ENCODE data around the gene PHLPP2.
A peak's percentile ranks its signal among the peaks of the same experiment; 100 is the strongest.
"Not testable (repeated sequence)": the region's sequence is repeated elsewhere in the genome, so short reads cannot be mapped to it uniquely, and the experiment has no call there.

PHLPP2 gene

DNA sequence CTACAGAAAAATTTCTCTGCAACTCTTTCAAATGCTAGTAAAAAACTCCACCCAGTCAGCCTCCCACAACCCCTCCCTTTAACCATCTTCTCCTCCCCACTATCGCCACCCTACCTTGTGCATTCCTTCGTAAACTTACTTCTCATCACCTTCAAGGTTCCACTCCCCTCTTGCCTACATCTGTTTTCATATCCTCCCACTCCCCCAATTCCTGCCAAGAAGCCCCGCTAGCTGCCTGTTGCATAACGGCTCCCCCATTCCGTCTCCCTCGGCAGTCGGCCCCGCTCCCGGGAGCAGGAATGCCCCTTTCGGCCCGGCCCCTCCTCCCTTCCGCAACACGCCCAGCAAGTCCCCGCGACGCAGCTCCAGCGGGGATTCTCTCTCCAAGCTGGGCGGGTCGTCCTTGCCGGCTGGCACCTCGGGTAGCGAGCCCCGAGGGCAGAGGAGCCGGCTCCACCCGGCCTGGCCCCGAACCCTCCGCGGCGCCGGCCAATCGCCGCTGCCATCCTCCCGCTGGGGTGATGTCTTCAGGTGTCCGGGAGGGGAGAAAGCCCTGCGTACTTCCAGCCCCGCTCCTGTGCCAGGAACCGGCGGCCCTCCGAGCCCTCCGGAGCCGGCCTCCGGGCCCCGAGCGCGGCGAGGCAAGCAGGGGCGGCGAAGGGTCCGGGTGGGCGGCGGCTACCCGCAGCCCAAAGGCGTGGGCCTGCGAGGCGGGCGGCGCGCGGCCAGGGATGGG lies 1.5 kb downstream of the PHLPP2 start:
- DNase-seq, result peak; percentile 63

DNA sequence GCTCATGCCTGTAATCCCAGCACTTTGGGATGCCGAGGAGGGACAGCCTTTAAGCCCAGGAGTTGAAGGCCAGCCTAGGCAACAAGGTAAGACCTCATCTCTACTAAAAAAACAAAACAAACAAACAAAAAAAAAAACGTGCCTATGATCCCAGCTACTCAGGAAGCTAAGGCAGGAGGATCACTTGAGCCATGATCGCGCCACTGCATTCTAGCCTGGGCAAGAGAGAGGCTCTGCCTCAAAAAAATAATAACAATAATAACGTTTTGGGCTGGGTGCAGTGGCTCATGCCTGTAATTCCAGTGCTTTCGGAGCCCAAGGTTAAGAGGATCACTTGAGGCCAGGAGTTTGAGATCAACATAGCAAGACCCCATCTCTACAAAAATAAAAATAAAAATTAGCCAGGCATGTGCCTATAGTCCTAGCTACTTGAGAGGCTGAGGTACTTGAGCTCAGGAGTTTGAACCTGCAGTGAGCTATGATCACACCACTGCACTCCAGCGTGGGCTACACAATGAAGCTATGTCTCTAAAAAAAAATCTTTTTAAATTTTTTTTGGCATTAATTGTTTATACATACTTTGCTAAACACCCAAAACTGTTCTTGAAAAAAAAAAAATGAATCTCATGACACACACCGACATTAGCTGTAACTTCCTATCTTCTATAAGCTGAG lies 3.3 kb downstream of the PHLPP2 start:
- no peak for DNase-seq

DNA sequence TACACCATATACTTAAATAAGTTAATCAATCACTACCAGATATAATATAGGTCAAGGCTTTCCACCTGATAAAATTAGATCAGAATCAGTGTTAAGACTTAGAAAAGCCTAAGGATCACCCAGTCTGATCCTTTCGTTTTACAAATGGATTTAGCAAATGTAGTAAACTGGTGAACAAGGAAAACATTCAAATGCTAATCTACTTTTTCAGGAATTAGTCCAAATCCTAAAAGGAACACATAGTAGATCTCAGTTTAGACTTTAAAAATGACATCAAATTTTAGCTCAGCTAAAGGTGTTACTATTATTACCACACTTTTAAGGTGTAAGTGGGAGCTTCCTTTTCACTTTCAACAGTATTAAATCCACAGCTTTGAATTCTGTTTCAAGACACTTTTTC lies 12.0 kb downstream of the PHLPP2 start:
- DNase-seq, result no peak

DNA sequence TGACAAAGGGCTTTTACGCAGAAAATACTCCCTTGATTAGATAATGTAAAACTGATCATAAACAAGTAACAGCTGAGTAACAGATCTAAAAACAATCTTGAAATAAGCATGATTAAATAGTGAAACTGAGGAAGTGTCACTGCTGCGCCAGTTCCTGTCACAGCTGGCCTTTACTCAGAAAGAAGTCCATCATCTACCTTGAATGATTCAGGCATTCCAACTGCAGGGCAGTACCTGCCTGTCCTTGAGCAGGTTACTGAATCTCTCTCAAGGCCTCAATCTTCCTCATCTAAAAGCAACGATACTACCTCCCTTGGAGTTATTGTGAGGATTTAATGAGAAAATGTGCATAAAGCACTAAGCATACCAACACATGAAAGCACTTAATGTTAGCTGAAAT lies 12.7 kb downstream of the PHLPP2 start:
- DNase-seq, result no peak

DNA sequence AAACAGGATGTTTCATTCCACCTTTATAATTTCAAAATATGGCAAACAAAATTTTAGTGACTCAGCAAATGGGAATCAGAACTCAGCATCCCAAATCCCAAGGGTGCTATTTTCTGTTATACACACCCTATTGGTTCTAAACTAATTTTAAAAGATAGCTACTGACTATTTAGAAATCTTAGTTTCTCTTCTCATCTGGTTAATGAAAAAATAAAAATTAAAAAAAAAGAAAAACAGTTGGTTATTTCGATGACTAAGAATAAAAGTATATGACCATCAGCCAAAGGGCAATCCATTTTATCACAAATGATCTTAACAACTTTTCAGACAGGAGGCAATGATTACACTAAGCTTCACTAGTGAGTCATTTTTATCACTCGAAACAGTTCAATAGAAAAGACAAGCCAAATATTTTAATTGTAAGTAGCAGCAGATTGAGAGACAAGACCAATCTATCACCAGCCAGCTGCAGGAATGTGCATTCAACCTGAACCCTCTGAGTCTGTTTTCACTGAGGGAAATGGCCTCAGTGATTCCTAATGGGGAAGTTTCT lies 15.2 kb downstream of the PHLPP2 start:
- DNase-seq, result no peak

DNA sequence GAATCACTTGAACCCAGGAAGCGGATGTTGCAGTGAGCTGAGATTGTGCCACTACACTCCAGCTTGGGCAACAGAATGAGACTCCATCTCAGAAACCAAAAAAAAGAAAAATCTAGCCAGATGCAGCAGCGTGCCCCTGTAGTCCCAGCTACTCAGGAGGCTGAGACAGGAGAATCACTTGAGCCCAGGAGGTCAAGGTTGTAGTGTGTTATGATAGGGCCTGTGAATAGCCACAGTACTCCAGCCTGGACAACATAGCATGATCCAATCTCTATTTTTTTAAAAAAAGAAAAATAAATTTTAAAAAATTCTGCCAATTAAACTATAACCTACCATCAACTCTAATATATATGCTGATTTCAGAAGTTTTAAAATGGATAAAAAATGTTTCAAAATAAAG lies 15.8 kb downstream of the PHLPP2 start:
- DNase-seq, result no peak

DNA sequence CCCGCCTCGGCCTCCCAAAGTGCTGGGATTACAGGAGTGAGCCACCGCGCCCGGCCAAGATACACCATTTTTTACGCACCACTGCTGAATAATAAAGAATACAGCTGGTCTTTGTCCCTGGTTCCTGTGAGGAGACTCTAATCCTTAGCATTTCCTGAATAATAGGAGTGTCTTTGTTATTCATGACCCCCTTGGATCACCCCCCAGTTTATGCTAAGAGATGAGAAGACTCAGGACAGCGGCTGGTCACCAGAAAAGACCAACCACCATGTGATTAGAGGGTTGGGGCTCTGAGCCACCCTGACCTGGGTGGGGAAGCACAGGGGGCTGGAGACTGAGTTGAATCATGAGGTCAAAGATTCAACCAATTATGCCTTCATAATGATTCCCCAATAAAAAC lies 17.3 kb downstream of the PHLPP2 start:
- DNase-seq, result no peak

DNA sequence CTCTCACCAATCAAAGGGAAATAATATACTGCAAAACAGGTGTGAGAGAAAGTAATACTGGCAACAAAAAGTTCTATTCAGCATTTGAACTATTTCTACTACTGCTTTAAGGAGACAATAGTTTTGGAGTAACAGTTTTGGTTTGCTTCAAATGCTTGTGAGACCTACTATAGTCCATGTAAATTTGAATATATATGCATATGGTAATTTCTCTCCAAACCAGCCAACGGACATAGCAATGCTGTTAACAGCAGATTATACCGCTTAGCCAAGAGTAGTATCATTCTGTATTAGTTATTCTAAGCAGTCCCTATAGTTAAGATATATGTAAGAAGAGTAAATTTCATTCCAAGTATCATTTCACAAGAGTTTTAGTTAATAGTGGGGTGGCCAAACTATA lies 18.5 kb downstream of the PHLPP2 start:
- DNase-seq, result no peak

DNA sequence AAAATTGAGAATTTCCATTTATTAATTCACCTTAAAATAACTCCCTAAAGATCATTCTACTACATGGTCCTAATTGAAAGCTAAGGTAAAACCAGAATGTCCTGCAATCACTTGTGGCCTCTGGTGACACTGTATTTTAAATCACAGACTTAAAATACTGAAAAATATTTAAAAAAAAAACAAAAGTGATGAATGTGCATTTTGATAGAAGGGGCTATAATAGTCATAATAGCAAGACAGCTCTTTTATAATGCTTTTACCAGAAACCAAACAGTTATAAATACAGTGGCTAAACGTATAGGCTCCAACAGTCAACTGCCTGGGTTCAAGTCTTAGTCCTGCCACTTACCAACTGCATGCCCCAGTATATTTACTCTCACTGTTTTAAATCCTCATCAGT lies 21.2 kb downstream of the PHLPP2 start:
- no peak for DNase-seq

DNA sequence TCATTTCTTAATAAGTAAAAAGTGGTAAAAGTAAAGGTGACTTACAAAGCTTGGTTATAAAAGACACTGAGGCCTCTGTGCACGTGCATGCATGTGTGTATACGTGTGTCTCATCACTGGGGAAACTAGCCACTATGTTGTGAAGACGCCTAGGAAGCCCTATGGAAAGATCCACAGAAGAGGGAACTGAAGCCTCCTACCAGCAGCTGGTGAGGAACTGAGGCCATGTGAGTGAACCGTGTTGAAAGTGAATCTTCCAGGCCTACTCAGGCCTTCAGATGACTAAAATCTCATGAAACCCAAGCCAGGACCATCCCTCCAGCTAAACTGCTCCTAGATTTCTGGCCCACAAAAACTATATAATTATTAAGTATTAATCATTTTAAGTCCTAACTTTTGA lies 23.7 kb downstream of the PHLPP2 start:
- peak; percentile 79 for DNase-seq

DNA sequence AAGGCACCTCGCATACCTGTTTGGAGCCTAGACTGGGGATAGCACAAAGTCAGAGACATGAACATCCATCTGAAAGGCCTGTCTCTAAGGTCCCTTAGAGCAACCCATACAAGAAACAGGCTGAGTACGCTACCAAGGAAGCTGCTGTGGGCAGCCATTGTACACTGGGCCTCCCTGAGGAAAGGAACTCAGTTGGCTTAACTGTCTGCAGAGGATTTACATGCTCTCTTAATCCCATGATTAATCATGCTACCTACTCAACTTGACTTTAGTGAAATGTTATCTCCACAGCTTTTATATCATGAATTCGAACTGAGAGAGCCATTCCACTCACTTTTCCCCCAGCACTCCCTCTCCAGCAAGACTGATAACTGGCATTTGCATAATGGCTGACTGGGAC lies 26.0 kb downstream of the PHLPP2 start:
- DNase-seq, result no peak

DNA sequence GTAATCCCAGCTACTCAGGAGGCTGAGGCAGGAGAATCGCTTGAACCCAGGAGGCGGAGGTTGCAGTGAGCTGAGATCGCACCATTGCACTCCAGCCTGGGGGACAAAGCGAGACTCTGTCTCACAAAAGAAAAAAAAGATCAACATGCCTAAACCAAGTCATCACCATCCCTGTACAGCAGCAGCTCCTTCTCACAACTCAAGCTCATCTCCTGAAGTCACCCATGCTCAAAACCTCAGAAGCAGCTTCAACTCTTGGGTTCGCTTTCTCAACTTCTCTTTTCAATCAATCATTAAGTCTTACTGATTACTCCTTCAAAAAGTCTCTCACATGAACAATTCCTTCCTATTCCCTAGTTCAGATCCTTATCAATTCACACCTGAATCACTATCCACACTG lies 31.3 kb downstream of the PHLPP2 start:
- DNase-seq, result no peak

DNA sequence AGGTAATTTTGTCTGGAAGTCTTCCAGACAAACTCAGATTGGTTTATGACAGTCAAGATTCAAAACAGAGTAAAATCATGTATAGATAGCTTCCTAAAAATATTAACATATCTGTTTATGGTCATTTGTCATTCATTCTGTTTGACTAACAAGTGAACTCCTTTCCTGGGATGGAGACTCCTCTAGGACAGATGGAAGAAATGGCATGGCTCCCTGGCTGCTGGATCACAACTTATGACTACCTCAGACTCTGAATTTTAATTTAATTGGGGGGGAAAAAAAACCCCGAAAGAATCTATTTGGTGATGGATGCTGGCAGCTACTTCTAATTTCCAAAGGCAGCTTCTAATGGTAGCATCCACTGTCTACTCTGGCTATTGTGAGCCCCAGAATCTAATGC lies 34.6 kb downstream of the PHLPP2 start:
- no peak for DNase-seq

DNA sequence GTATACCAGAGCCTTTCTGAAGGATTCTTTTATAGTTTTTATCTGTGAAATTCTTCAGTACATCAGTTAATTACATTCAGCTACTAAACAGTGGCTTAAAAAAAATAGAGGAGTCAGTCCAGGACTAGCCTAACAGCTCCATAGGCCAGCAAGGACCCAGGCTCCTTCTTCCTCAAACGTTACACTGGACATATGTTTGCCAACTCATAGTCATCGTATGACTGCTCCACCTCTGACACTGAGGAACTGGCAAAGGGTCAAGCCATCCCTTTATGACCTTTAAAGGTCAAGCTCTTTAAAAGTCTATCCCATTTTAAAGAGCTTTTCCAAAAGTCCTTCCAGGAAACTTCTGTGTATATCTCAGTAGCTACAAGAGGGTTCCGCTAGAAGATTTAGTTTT lies 36.6 kb downstream of the PHLPP2 start:
- peak; percentile 56 for DNase-seq

DNA sequence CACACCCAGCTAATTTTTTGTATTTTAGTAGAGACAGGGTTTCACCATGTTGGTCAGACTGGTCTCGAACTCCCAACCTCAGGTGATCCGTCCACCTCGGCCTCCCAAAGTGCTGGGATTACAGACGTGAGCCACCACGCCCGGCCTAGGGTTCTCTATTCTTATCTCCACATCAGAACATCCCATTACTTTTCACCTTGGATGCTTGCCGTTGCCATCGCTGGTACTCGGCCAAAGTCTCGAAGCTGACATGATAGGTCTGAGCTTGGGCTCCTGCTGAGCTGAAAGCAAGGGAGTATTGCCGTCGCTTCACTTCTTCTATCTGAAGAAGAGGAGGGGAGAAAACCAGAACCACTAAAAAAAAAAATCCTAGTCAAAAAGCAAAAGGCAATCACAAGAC lies 40.2 kb downstream of the PHLPP2 start:
- DNase-seq, result not testable (repeated sequence)

DNA sequence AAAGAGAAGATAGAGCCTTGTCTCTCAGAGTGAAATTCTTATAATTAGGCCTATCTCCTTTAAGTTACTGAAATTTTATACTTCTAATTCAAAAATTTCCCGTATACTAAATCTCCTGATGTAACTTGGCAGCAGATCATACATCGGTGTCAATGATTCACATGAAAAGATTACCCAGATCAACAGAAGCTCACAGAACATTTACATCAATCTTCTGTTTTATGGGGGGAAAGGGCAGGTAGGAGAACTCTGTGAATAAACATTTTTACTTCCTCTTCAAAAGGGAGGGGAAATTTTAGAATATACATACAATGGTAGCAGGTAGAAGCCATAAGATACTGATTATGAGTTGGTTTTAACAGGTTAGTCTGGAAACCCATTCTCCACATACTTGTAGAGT lies 43.1 kb downstream of the PHLPP2 start:
- DNase-seq, result no peak

DNA sequence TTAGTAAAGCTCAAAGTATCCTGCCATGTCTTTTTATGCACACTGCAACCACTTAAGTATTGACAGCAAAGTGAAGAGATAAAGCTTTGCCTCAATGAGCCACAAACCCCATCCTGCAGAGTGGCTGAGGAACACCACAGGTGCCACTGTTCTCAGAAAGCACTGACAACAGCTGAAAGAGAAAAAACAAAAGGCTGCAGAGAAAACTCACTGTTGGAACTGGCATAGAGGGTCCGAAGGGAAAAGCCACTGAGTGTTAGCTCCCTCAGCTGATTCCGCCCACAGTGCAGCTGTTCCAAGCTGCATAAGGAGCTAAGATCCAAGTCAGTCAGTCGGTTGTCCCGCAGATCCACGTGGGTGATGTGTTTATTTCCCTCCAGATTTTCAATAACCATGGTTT lies 48.3 kb downstream of the PHLPP2 start:
- DNase-seq, result no peak

DNA sequence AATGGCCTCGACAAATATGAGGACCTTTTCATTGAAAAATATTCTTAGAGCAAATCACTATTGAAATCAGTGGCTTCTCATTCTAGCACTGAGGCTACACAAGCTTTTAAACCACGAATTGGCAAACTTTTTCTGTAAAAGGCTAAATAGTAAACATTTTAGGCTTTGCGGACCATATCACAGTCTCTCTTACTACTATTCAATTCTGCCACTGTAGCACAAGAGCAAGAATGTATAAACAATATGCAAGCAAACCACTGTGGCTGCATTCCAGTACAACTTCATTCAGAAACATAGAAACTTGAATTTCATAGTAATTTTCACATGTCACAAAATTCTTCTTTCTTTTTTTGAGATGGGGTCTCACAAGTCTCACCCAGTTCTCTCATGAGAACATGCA lies 49.1 kb downstream of the PHLPP2 start:
- no peak for DNase-seq

DNA sequence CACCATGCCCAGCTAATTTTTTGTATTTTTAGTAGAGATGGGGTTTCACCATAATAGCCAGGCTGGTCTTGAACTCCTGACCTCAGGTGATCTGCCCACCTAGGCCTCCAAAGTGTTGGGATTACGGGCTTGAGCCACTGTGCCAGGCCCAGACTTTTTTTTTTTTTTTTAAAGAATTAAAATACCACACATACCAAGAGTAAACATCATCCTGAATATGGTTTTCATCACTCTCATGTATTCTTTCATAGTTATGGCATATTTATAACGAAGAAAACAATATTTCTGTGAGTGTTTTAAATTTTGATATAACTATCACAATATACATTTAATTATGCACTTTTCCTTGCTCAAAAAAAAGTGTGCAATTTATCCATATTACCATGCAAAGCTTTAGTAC lies 50.3 kb downstream of the PHLPP2 start:
- DNase-seq, result no peak

DNA sequence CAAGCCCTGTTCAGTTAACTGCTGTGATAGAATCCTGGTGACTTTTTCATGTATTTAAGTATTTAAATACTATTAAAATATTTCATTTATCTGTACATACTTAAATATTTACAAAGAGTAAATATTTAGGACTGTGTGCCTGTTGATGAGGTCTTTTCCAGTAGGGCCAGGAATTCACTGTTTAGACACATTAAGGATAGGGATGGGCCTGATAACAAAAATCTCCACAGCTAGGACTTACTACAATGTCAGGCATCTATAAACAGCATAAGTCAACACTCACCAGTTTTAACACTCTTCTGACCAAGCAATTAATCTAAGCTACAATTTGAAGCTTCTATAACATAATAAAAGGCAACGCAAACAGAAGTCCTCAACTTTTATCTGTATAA lies 50.9 kb downstream of the PHLPP2 start:
- DNase-seq, result no peak

DNA sequence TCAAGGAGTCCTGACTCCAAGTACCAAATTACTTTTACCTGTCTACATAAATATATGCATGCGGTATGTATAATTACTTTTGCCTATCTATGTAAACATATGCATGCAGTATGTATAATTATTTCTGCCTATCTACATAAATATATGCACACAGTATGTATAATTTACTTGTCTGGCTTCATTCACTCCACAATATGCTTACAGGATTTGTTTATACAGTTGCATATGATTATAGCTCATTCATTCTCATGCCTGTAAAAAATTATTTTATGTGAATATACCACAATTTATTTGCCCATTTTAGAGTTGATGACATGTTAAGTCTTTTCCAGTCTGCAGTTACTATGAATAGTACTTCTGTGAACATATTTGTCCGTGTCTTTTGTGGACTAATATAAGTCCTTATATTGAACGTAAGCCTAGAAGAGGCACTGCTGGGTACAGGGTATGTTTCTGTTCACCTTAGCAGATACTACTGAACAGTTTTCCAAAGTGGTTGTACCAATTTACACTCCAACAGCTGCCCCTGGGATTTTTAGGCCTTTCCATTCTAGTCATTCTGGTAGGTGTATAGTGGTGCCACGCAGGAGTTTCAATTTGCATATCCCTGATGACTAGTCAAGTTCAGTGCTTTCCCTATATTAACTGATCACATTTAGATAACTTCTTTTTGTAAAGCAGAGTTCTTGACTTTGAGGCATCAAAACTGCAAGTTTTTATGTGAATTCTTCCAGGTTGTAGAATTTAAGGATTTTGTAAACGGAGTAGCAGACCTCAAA lies 51.5 kb downstream of the PHLPP2 start:
- DNase-seq, result no peak

DNA sequence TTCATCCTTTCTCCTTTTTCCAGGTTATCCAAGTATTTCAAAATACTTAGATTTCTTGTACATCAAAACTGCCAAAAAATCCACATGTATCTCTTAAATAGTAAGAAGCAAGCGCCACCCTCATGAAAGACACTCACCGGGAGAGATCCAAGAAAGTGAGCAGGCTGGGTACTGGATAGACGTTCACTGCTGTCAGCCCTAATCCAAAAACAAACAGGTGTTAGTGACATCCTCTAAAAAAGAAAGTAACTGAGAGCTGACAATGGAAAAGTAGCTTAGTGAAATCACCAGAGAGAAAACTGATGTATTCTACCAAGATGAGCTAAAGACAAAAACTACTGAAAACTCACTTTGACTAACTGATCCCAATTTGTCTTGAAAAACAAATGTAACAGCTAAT lies 52.4 kb downstream of the PHLPP2 start:
- no peak for DNase-seq

DNA sequence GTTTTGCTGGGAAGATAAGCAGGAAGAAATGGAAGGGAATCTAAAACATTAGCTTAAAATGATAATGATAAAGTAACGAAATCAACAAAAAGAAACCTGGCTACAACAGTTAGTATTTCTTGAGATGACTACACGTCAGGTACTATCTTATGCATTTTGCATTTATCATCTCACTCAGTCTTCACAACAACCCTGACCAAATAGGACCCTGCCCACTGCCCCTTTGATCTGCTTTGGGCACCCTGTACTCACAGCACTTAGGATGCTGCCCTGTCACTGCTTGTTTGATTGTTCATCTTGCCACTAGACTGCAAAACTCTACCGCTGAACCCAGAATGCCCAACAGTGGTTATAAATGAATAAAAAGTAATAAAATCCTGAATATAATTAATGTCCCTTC lies 53.3 kb downstream of the PHLPP2 start:
- no peak for DNase-seq

DNA sequence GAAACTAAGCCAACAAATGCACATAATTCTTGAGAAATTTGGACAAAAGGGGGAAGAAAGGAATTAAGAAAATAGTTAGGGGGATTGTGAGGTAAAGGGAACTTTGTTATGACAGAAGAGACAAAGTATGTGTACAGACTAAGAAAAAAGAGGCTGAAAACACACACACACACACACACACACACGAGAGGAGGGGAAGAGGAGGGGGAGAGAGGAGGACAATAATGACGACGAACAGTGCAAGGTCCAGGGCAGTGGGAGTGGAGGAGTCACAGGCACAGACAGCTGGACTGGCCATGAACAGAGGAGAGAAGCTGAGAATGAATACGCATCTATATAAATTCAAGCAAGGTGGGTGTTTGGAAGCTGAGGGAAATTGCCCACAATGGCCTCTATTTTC lies 54.0 kb downstream of the PHLPP2 start:
- DNase-seq, result no peak

Data from suppressor macrophage treated with lipopolysaccharide for 4 hours (primary cell).